ENCODE results near the gene RSPH6A.

- no peak for TF ChIP-seq CTCF (conservative IDR thresholded peaks at IDR 0.05 in 1 of 2, IDR thresholded peaks at IDR 0.05 in 1 of 2; ENCODE audit: low read depth in 1 of 2, low read length in 2 of 2)
- no peak for TF ChIP-seq EZH2 (IDR thresholded peaks at IDR 0.05; ENCODE audit: low read length, missing control alignments)
These were observed 5.4 kb downstream of the RSPH6A start for GRCh38 chr19:45809643-45810159.

Data from fibroblast of lung (primary cell).